HepG2 (cell line): Measurements from ENCODE around the gene WDCP. TPM values are rescaled to one million over a fixed set of nuclear protein-coding genes. Genes with fewer than 3 reads are reported as not detected.

Experiments
- CBFB ChIP-seq: sonication (generic); formaldehyde crosslinking; IDR thresholded peaks from 2 replicates; pipeline ENCODE4 v1.4.0; 2020; ENCODE audit warnings: missing genetic modification reagents
- HNF1A ChIP-seq, 2 experiments: sonication (generic) in 1 of 2; formaldehyde crosslinking in 1 of 2; IDR thresholded peaks; 2 replicates each; pipeline versions ENCODE4 v1.4.0 to v1.6.1; 2016 to 2020; ENCODE audit warnings: borderline replicate concordance in 1 of 2, low read depth in 1 of 2, mild to moderate bottlenecking in 1 of 2, missing genetic modification reagents in 1 of 2
- KIAA2018 ChIP-seq: sonication (generic); formaldehyde crosslinking; IDR thresholded peaks from 2 replicates; pipeline ENCODE4 v1.5.0; 2020; ENCODE audit warnings: mild to moderate bottlenecking, missing genetic modification reagents, borderline replicate concordance
- MAZ ChIP-seq, 2 experiments: sonication (generic) in 1 of 2; formaldehyde crosslinking in 1 of 2; IDR thresholded peaks; 2 replicates each; pipeline versions ENCODE4 v1.5.0 to v1.6.1; 2012 to 2020; ENCODE audit warnings: low read depth in 2 of 2, mild to moderate bottlenecking in 2 of 2, borderline replicate concordance in 1 of 2, improper control_type of control experiment in 1 of 2, low read length in 1 of 2, missing genetic modification reagents in 1 of 2, moderate library complexity in 1 of 2
- PBX3 ChIP-seq: sonication (generic); formaldehyde crosslinking; IDR thresholded peaks from 2 replicates; pipeline ENCODE4 v1.8.1; 2023; ENCODE audit warnings: missing genetic modification reagents, inconsistent platforms, borderline replicate concordance
- POLR2AphosphoS2 ChIP-seq: IDR thresholded peaks from 2 replicates; pipeline ENCODE4 v1.6.1; 2011; ENCODE audit warnings: low read depth, low read length, improper control_type of control experiment
- SMC3 ChIP-seq: IDR thresholded peaks from 2 replicates; pipeline ENCODE4 v1.6.1; 2011; ENCODE audit warnings: low read length, improper control_type of control experiment
- STAG1 ChIP-seq: sonication (generic); formaldehyde crosslinking; IDR thresholded peaks from 2 replicates; pipeline ENCODE4 v1.4.0; 2020; ENCODE audit warnings: missing genetic modification reagents
- ZNF230 ChIP-seq: sonication (generic); formaldehyde crosslinking; IDR thresholded peaks from 2 replicates; pipeline ENCODE4 v1.4.0; 2020; ENCODE audit warnings: mild to moderate bottlenecking, missing genetic modification reagents
- ZNF33A ChIP-seq: sonication (generic); formaldehyde crosslinking; IDR thresholded peaks from 2 replicates; pipeline ENCODE4 v1.5.1; 2020; ENCODE audit warnings: missing genetic modification reagents, mild to moderate bottlenecking, moderate library complexity, borderline replicate concordance
- ZNF691 ChIP-seq: sonication (generic); formaldehyde crosslinking; IDR thresholded peaks from 2 replicates; pipeline ENCODE4 v1.4.0; 2020; ENCODE audit warnings: missing genetic modification reagents, low read depth, mild to moderate bottlenecking, borderline replicate concordance
- polyA plus RNA-seq, 8 experiments: library from polyadenylated mRNA; depleted of rRNA in 3 of 8; stranded (reverse) in 7 of 8; unstranded in 1 of 8; fragments of >200 nt; fragmentation: Illumina TruSeq in 4 of 8; extraction: Trizol in 4 of 8; gene quantifications; 2 replicates each; pipeline versions ENCODE4 v1.2.1 to v1.2.3, GENCODE V29; 2011 to 2016; ENCODE audit warnings: low read depth in 4 of 8, missing spikeins in 1 of 8, mixed read lengths in 1 of 8; ENCODE audit not compliant: insufficient read depth in 1 of 8
- total RNA-seq, 5 experiments: library from RNA; depleted of rRNA; stranded (reverse); fragments of >200 nt; fragmentation: Illumina TruSeq; extraction: Trizol; gene quantifications; 2 replicates each; pipeline ENCODE4 v1.2.3, GENCODE V29; 2016; ENCODE audit warnings: low read depth in 1 of 5

WDCP gene
- total and polyA plus RNA-seq, 2 of the 13 experiments (the other 11 are each of a cell fraction or from before 2014, with no cell fraction given) = 17.4 to 22.6 TPM

- no peak for TF ChIP-seq HNF1A (IDR thresholded peaks at IDR 0.05; ENCODE audit: low read depth)
- no peak; the same call in 1 of the 2 replicates for TF ChIP-seq HNF1A (CRISPR knock-in tag; IDR thresholded peaks at IDR 0.05; ENCODE audit: borderline replicate concordance)
- TF ChIP-seq STAG1 = peak; percentile 81
- TF ChIP-seq MAZ (IDR thresholded peaks at IDR 0.05; ENCODE audit: borderline replicate concordance, low read depth, low read length) = peak; percentile 6; the same call in 1 of the 2 replicates
- peak; percentile 98 for TF ChIP-seq MAZ (CRISPR knock-in tag; IDR thresholded peaks at IDR 0.05; ENCODE audit: low read depth)
- TF ChIP-seq KIAA2018 (CRISPR knock-in tag) = 0 out of 2 replicates have a peak, but pooled peaks have one; percentile 65
- TF ChIP-seq PBX3 (CRISPR knock-in tag) = no peak
- TF ChIP-seq CBFB = peak; percentile 59
- TF ChIP-seq POLR2AphosphoS2 = no peak
- 0 out of 2 replicates have a peak, but pooled peaks have one; percentile 73 for TF ChIP-seq ZNF33A
- TF ChIP-seq ZNF691 = peak; percentile 89; the same call in 1 of the 2 replicates
- peak; percentile 6; the same call in 1 of the 2 replicates for TF ChIP-seq SMC3
- peak; percentile 17; the same call in 1 of the 2 replicates for TF ChIP-seq ZNF230 (CRISPR knock-in tag)
Measured at GRCh38 chr2:24084386-24085199, 37.4 kb upstream of the WDCP start, which contains the start of gene TP53I3 (continued).
